Measurements from ENCODE around the gene LIPN. TPM values are rescaled to one million over a fixed set of nuclear protein-coding genes. Genes with fewer than 3 reads are reported as not detected.

Gene LIPN
- not detected in 2 replicates for total RNA-seq (2014; rRNA removed; shearing (Covaris generic))
- total RNA-seq (2022), result not detected in 2 replicates
- not detected for Bru-seq, nascent RNA
- BruChase-seq, experiment 1, labeled RNA remaining after a 6-hour chase, result not detected
- not detected for BruChase-seq, experiment 2, labeled RNA remaining after a 2-hour chase
- long read RNA-seq, result 0 reads

GRCh38 chr10:88759366-88760101 lies at the start of gene LIPN:
LIPN (plus strand) TSS chr10:88760020; CDS start chr10:88761406, 1,386 bp downstream.
- Histone ChIP-seq H3K4me3 (ENCODE audit: low read depth, low read length, poor library complexity, severe bottlenecking) (no peak within 1 kb of the TSS), H3K4me2 (ENCODE audit: low read length) (no peak within 1 kb of the TSS), H4K20me1 (ENCODE audit: insufficient read depth, low read length) (no peaks in the 10 kb centered on the region), H3K27ac (ENCODE audit: low read depth, low read length, poor library complexity, severe bottlenecking) (no peak within 1 kb of the TSS), H3K79me2 (ENCODE audit: insufficient read depth, low read depth, low read length) (no peaks in the 10 kb centered on the region), H3K36me3 (ENCODE audit: insufficient read depth, low read length) (no peaks in the 10 kb centered on the region), H2AFZ (ENCODE audit: low read length) (no peak within 1 kb of the TSS), H3K4me1 (ENCODE audit: insufficient read depth, low read length, poor library complexity, severe bottlenecking) (no peaks in the 10 kb centered on the region), H3K9me3 (ENCODE audit: low read length) (no peaks in the 10 kb centered on the region), H3K9me2 (ENCODE audit: insufficient read depth, low read length) (no peaks in the 10 kb centered on the region)
- peak; percentile 2 for DNase-seq (ENCODE audit: low spot score)
- intact Hi-C loops (cut with micrococcal nuclease; ENCODE audit: unreplicated experiment), result no loop called here
- no peak for TF ChIP-seq CTCF (conservative IDR thresholded peaks at IDR 0.05; ENCODE audit: low read length)
- no peak for TF ChIP-seq EZH2phosphoT487 (IDR thresholded peaks at IDR 0.05; ENCODE audit: borderline replicate concordance, low read depth, low read length)
- ChIA-PET POLR2A (interaction anchor here (1.6 kb wide), 1 partner anchor 14 kb away, joined by 3 read pairs; no protein-coding TSS in a partner anchor), CTCF (ENCODE audit: unreplicated experiment) (no interaction called here)
- no TSS peak for BruUV-seq (replicated peaks)

GRCh38 chr10:88715517-88715916 lies 44.3 kb upstream of the LIPN start:
- no peak overlapping the region for H3K4me2 ChIP-seq (ENCODE audit: low read length)
- H2AFZ ChIP-seq (ENCODE audit: low read length), result no peak overlapping the region
- no peaks in the 10 kb centered on the region for H3K4me1 ChIP-seq (ENCODE audit: insufficient read depth, low read length, poor library complexity, severe bottlenecking)
- BruUV-seq (replicated peaks), result no TSS peak
- H3K9me2 ChIP-seq (ENCODE audit: insufficient read depth, low read length), result no peaks in the 10 kb centered on the region
- DNase-seq (ENCODE audit: low spot score), result no peak
- ChIA-PET CTCF (ENCODE audit: unreplicated experiment) (no interaction called here), POLR2A (no interaction called here)
- H3K4me3 ChIP-seq (ENCODE audit: low read depth, low read length, poor library complexity, severe bottlenecking), result no peak overlapping the region
- TF ChIP-seq CTCF (conservative IDR thresholded peaks at IDR 0.05; ENCODE audit: low read length) (no peak), EZH2phosphoT487 (IDR thresholded peaks at IDR 0.05; ENCODE audit: borderline replicate concordance, low read depth, low read length) (no peak)
- H3K27ac ChIP-seq (ENCODE audit: low read depth, low read length, poor library complexity, severe bottlenecking), result no peak overlapping the region
- H3K9me3 ChIP-seq (ENCODE audit: low read length), result no peaks in the 10 kb centered on the region
- H3K79me2 ChIP-seq (ENCODE audit: insufficient read depth, low read depth, low read length), result no peaks in the 10 kb centered on the region
- no peaks in the 10 kb centered on the region for H3K36me3 ChIP-seq (ENCODE audit: insufficient read depth, low read length)
- no peaks in the 10 kb centered on the region for H4K20me1 ChIP-seq (ENCODE audit: insufficient read depth, low read length)
- intact Hi-C loops (cut with micrococcal nuclease; ENCODE audit: unreplicated experiment), result no loop called here

- CTCF ChIA-PET (ENCODE audit: unreplicated experiment), result no interaction called here
- intact Hi-C loops (cut with micrococcal nuclease; ENCODE audit: unreplicated experiment), result no loop called here
- H2AFZ ChIP-seq (ENCODE audit: low read length), result no peak overlapping the region
- no peak overlapping the region for H3K27ac ChIP-seq (ENCODE audit: low read depth, low read length, poor library complexity, severe bottlenecking)
- H3K36me3 ChIP-seq (ENCODE audit: insufficient read depth, low read length), result no peaks in the 10 kb centered on the region
- no peak overlapping the region for H3K4me2 ChIP-seq (ENCODE audit: low read length)
- no TSS peak for BruUV-seq (replicated peaks)
- no peak for DNase-seq (ENCODE audit: low spot score)
- TF ChIP-seq CTCF (conservative IDR thresholded peaks at IDR 0.05; ENCODE audit: low read length), result no peak
- TF ChIP-seq EZH2phosphoT487 (IDR thresholded peaks at IDR 0.05; ENCODE audit: borderline replicate concordance, low read depth, low read length), result no peak
- H3K9me3 ChIP-seq (ENCODE audit: low read length), result no peaks in the 10 kb centered on the region
- POLR2A ChIA-PET, result no interaction called here
- H4K20me1 ChIP-seq (ENCODE audit: insufficient read depth, low read length), result no peaks in the 10 kb centered on the region
- no peaks in the 10 kb centered on the region for H3K9me2 ChIP-seq (ENCODE audit: insufficient read depth, low read length)
- no peaks in the 10 kb centered on the region for H3K4me1 ChIP-seq (ENCODE audit: insufficient read depth, low read length, poor library complexity, severe bottlenecking)
- H3K4me3 ChIP-seq (ENCODE audit: low read depth, low read length, poor library complexity, severe bottlenecking), result no peak overlapping the region
- H3K79me2 ChIP-seq (ENCODE audit: insufficient read depth, low read depth, low read length), result no peaks in the 10 kb centered on the region
These were observed 38.4 kb upstream of the LIPN start for GRCh38 chr10:88721392-88721791.
